Keratinocyte (primary cell): Measurements from ENCODE around the gene ZC3H7A.

Experiments
- CTCF ChIP-seq, 3 experiments: IDR thresholded peaks in 1 of 3; conservative IDR thresholded peaks in 1 of 3; optimal IDR thresholded peaks in 1 of 3; 2 replicates in 2 of 3; 3 replicates in 1 of 3; pipeline versions ENCODE3 to v1.5.1; 2011; ENCODE audit warnings: low read length in 3 of 3, mild to moderate bottlenecking in 3 of 3, moderate library complexity in 2 of 3, control low read depth in 1 of 3, inconsistent platforms in 1 of 3; ENCODE audit not compliant: insufficient read depth in 2 of 3; ENCODE audit errors: extremely low read depth in 1 of 3
- EZH2 ChIP-seq: IDR thresholded peaks from one replicate; pipeline ENCODE4 v1.6.1; 2012; ENCODE audit warnings: inconsistent platforms, mild to moderate bottlenecking, low read length, moderate library complexity

- TF ChIP-seq CTCF (optimal IDR thresholded peaks at IDR 0.05 in 1 of 3, IDR thresholded peaks at IDR 0.05 in 1 of 3, conservative IDR thresholded peaks at IDR 0.05 in 1 of 3; ENCODE audit: extremely low read depth in 1 of 3, insufficient read depth in 2 of 3, low read length in 3 of 3) (no peak), EZH2 (no peak)
These were observed 18.0 kb downstream of the ZC3H7A start for GRCh38 chr16:11779074-11779473.
